Smooth muscle cell of the brain vasculature (primary cell): Measurements from ENCODE around the gene ZNF132.
A peak's percentile ranks its signal among the peaks of the same experiment; 100 is the strongest.
"Not testable (repeated sequence)": the region's sequence is repeated elsewhere in the genome, so short reads cannot be mapped to it uniquely, and the experiment has no call there.

Experiments used
- DNase-seq: peaks from one replicate; pipeline ENCODE4 v3.0.0-alpha.2; 2012; ENCODE audit warnings: low read depth, low spot score

Gene ZNF132

DNA sequence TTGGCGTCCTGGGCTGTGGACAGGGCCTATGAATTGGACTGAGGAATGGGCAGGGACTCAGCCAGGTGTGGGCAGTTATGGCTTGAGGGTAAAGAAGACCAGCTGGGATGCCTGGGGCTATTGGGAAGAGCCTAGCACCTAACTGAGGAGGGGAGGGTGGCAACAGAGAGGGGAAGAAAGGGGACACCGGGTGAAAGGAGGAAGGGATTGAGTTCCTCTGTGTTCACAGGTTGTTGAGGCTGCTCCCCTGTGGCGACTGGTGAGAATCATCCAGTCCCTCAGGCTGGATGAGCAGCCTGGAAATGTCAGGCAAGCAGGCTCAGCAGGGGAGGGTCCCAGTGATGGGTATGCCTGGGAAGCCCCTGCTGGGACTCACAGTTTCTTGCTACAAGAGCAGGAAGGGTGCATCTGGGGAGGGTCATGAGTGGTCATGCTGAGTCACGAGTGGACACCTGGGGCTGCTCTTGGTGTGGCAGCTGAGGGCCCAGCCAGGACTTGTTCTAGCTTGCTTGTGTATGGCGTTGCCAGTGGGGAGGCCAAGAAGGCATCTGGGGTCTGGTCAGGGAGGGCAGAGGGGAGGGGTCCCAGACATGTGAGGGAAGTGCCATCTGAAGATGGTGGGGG lies 28.4 kb upstream of the ZNF132 start:
- DNase-seq, result no peak

DNA sequence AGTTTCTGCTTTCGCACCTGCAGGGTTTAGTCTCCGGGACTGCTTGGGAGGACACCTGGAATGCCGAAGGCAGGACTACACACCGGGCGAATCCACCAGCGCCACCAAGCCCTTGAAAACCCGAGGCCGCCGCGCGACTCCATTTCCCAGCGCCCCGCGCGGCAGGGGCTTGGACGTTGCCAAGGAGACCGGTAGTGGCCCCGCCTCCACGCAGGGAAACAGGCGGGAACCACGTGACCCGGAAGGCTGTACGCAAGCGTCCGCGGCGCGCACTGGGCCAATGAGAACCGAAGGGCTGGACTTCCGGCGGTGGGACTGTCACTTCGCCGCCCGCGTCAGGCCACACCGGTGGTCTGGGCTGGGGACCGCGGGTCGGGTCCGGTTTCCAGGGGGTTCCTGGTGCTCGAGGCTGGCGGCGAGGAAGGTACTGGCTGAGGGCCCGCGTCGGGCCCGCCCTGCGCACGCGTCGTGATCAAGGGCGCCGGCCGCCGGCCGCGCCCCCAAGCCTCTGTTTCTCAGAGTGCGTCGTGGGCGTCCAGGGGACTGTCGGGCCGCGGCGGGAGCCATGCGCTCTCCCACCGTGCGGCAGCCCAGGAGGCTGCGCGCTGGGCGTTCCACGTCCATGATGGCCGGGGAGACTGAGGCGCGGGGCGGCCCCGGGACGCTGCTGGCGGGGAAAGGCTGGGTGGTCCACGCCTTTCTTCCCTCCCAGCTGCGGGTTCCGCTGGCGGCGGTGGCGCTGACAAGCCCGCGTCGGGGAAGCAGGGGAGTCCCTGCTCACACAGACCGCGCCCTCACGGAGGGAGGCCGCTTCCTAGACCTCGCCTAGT lies 27.0 kb upstream of the ZNF132 start, which contains the start of gene ZNF324:
Gene ZNF324, plus strand, starts transcription at position 321 of the 830 bp plus-strand sequence. CDS start 2,106 bp downstream, outside the sequence.
- DNase-seq, result peak; percentile 89

DNA sequence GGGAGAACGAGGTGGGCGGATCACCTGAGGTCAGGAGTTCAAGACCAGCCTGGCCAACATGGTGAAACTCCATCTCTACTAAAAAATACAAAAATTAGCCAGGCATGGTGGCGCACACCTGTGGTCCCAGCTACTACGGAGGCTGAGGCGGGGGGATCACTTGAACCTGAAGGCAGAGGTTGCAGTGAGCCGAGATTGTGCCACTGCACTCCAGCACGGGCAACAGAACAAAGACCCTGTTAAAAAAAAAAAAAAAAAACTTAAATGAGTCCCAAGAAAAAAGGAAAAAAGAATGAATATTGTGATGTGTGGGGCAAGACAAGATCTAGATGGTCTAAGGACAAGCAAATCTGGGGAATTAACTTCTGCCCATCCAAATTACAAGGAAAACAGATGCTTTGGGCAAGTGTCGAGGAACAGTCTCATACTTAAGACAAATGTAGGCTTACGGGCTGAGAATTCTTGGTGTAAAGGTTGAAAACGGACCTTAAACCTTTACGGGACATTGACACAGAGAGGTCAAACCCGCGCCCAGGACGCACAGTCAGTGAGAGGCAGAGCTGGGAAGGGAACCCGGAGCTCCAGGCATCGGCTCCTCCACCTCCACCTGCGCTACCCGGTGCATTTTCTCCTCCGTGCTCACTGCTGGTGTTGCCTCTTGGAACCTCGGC lies 26.3 kb upstream of the ZNF132 start:
- no peak for DNase-seq

DNA sequence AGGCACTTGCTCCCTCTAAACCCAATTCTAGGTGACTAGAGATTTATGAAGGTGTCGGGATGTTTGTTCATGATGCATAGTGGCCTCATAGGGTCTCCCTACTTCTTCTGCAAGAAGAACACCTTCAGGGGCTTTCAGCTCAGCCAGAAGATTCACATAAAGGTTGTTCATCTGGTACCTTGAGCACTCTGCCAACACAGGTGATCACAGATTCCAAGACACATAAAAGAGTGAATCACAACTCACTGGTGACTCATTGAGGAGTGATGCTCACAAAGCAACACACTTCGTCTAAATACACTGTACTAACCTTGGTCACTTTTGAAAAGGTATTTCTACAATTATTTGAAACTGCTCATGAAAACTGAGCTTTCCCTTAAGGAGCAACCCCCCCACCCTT lies 20.1 kb upstream of the ZNF132 start:
- DNase-seq, result no peak

DNA sequence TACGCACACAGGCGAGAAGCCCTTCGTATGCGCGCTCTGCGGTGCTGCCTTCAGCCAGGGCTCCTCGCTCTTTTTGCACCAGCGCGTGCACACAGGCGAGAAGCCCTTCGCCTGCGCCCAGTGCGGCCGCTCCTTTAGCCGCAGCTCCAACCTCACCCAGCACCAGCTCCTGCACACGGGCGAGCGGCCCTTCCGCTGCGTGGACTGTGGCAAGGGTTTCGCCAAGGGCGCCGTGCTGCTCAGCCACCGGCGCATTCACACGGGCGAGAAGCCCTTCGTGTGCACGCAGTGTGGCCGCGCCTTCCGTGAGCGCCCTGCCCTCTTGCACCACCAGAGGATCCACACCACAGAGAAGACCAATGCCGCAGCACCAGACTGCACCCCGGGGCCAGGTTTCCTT lies 16.2 kb upstream of the ZNF132 start:
- DNase-seq, result no peak

DNA sequence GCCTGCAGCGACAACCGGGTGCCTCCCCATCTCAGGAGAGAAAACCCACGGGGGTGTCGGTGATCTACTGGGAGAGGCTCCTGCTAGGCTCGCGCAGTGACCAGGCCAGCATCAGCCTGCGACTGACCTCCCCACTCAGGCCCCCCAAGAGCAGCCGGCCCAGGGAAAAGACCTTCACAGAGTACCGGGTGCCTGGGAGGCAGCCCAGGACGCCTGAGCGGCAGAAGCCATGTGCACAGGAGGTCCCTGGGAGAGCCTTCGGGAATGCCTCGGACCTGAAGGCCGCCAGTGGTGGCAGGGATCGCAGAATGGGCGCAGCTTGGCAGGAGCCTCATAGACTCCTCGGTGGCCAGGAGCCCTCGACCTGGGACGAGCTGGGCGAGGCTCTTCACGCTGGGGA lies 15.4 kb upstream of the ZNF132 start:
- no peak for DNase-seq

DNA sequence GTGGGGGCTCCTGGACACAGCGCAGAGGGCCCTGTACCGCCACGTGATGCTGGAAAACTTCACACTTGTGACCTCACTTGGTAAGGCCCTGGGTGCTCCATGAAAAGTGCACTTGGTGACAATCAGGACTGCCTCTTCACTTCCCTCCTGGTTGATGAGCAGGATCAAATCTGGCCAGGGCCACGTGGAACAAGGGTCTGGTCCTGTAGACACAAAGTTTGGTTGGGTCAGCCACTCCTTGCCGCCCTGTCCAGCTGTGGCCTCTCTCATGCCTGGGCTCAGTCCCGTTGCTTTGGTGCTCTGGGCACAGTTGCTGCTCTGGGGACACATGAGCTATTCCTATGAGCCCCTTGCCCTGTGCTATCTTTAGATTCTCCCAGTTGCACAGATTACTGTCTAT lies 13.8 kb upstream of the ZNF132 start:
- DNase-seq, result no peak

DNA sequence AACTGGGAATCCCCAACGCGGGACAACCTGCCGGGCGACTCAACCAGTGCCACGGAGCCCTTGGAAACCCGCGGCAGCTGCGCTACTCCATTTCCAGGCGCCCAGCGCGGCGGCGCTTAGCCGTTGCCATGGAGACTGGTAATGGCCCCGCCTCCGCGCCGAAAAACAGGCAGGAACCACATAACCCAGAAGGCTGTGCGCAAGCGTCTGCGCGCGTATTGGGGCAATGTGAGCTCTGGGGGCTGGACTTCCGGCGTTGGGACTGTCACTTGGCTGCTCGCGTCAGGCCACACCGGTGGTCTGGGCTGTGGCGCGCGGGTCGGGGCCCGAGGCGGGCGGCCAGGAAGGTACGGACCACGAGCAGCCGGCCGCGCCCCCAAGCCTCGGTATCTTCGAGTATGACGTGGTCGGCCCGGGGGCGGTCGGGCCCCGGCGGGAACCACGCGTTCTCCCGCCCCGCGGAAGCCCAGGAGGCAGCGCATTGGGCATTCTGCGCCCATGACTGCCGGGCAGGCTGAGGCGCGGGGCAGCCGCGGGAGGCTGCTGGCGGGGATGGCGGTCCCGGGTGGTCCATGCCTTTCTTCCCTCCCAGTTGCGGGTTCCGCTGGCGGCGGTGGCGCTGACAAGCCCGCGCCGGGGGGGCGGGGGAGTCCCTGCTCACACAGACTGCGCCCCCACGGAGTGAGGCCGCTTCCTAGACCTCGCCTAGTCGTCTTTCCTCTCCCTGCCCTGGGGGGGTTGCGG lies 11.6 kb upstream of the ZNF132 start, which contains the start of gene ZNF324B:
Gene ZNF324B, plus strand, starts transcription at position 265 of the 744 bp plus-strand sequence. CDS start 2,080 bp downstream, outside the sequence.
- peak; percentile 83 for DNase-seq

DNA sequence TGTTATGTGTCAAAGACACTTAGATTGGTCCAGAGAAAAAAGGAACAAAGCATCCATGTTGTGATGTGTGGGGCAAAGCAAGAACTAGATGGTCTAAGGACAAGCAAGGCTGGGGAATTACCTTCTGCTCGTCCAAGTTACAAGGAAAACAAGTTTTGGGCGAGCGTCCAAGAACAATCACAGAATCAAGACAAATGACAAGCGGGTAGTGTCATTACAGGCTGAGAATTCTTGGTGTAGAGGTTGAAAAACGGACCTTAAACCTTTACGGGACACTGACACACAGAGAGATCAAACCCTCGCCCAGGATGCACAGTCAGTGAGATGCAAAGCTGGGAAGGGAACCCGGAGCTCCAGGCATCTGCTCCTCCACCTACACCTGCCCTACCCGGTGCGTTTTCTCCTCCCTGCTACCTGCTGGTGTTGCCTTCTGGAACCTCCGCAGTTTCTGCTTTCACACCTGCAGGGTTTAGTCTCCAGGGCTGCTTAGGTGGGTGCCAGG lies 11.0 kb upstream of the ZNF132 start:
- DNase-seq, result no peak

DNA sequence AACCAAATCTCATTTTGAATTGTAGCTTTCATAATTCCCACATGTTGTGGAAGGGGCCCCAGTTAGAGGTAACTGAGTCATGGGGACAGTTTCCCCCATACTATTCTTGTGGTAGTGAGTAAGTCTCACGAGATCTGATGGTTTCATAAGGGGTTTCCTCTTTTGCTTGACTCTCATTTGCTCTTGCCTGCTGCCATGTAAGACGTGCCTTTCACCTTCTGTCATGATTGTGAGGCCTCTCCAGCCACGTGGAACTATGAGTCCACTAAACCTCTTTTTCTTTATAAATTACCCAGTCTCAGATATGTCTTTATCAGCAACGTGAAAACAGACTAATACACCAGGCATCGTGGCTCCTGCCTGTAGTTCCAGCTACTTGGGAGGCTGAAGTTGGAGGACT lies 10.0 kb upstream of the ZNF132 start:
- DNase-seq, result not testable (repeated sequence)

DNA sequence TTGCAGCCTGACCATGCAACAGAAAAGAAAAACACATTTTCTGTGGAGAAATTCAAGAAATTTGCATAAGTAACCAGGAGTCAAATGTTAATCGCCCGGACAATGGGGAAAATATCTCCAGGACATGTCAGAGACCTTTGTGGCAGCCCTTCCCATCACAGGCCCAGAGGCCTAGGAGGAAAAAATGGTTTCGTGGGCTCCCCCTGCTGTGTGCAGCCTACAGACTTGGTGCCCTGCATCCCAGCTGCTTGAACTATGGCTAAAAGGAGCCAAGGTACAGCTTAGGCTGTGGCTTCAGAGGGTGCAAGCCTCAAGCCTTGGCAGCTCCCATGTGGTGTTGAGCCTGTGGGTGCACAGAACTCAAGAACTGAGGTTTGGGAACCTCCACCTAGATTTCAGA lies 8.9 kb upstream of the ZNF132 start:
- not testable (repeated sequence) for DNase-seq

DNA sequence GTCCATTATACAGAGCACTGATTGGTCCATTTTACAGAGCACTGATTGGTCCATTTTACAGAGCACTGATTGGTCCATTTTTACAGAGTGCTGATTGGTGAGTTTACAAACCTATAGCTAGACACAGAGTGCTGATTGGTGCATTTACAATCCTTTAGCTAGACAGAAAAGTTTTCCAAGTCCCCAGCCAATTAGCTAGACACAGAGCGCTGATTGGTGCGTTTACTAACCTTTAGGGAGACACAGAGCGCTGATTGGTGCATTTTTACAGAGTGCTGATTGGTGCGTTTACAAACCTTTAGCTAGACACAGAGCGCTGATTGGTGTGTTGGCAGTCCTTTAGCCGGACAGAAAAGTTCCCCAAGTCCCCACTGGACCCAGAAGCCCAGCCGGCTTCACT lies 3.0 kb upstream of the ZNF132 start:
- DNase-seq, result not testable (repeated sequence)

DNA sequence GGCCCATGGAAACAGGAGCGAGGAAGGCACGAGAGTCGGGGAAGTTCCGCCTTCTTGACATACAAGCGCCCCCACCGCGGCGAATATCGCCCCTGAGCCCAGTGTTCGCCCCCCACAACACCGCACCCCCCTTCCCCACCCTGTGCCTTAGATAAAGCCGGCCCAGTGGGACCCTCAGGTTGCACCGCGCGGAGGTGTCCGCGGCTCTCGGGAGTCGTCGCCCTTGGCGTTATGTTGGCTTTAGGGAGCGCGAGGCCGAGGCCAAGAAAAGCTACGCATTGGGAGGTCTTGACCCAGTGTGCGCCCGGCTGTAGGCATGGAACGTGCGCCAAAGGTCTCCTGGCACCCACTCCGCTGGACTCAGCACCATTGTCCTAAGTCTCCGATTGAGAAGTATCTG lies 603 bp upstream of the ZNF132 start:
- no peak for DNase-seq

DNA sequence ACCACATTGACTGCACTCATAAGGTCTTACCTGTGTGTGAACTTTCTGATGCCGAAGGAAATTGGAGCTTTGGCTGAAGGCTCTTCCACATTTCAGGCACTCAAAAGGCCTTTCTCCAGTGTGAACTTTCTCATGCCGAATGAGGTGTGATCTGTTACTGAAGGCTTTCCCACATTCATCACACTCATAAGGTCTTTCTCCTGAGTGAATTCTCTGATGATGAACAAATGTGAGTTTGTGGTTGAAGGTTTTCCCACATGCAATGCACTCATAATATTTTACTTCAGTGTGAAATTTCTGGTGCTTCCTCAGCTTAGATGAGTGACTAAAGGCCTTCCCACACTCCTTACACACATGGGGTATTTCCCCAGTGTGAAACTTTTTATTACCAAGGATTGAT lies 5.7 kb downstream of the ZNF132 start:
- no peak for DNase-seq

DNA sequence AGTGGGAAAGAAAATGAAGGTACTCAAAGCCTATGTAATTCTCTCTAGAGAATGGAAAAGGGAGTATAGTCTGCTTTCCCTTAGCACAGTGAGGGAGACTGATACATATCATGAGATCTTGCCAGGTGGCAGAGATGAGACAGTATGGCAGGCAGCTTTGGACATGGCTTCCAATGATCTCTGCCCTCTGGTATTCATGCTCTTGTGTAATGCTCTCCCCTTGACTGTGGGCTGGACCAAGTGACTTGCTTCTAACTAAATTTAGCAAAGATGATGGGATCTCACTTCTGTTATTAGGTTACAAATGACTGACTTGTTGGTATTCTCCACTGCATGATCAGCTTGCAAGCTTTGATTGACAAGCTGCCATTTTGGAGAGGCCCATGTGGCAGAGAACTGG lies 10.2 kb downstream of the ZNF132 start:
- no peak for DNase-seq

DNA sequence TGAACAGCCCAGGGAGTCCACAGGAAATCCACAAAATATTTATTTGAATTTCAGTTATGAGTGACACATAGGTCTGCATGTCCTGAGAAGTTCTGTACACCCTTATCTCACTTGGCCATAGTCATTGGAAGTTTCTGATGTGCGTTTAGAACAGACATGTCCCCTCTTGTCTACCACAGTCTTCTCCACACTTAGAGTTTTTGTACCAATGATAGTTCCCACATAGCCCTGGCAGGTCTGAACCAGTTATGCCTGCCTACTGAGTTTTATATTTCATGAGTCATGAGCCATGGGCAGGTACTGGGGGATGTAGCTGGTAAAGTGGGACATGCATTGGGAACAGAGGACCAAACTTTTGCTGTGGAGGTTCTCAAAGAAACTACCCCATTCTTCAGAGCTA lies 11.3 kb downstream of the ZNF132 start:
- DNase-seq, result no peak

DNA sequence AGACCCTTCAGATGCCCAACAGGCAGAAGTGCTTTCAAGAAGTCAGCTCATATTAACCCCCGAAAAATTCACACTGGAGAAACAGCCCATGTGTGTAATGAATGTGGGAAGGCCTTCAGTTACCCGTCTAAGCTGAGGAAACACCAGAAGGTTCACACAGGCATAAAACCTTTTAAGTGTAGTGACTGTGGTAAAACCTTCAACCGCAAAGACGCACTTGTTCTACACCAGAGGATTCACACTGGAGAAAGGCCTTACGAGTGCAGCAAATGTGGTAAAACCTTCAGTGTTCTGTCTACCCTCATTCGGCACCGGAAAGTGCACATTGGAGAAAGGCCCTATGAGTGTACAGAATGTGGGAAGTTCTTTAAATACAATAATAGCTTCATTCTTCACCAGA lies 22.9 kb downstream of the ZNF132 start:
- no peak for DNase-seq

DNA sequence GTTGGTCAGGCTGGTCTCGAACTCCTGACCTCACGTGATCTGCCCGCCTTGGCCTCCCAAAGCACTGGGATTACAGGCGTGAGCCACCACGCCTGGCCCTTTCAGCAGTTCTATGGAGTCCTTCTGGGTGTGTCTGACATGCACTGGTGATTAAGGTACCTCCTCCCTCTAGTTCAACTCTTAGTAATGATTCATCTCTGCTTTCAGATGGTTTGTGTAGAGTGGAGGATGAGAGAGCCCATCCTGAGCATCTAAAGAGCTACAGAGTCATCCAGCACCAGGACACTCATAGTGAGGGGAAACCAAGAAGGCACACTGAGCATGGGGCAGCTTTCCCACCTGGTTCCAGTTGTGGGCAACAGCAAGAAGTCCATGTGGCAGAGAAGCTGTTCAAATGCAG lies 23.3 kb downstream of the ZNF132 start:
- no peak for DNase-seq

DNA sequence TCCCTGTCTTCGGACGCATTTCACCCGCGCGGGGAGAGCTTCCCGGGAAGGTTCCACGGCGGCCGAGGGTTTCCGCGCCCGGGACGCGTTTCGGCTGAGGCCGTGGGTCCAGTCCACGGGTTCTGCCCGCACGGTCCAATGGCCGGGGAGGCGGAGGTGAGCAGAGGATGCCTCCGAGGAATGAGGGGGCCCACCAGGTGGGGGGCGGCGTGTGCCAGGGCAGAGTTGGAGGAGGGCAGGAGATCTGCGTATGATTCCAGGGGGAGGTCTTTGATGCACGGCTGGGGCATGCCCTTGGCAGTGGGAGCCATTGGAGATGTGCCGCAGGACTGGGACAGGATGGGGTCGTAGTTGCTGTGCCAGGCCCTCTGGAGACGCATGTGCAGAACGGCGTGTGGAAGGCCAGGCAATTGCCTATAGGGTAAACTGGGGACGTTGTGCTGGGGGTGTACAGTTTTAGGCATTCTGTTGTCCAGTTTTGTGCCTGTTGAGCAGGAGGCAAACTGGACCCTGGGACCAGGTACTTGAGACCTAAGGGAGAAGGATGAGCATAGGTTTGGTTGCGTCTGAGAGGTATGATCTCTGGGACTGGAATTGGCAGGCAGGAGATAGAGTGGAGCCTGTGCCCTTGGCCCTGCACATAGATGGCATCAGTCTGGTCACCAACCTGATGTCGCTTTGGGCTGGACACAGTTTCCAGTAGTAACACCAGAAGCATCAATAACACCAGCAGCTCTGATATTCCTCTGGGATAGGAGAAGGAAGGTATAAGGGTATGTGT lies 30.8 kb downstream of the ZNF132 start:
- no peak for DNase-seq

DNA sequence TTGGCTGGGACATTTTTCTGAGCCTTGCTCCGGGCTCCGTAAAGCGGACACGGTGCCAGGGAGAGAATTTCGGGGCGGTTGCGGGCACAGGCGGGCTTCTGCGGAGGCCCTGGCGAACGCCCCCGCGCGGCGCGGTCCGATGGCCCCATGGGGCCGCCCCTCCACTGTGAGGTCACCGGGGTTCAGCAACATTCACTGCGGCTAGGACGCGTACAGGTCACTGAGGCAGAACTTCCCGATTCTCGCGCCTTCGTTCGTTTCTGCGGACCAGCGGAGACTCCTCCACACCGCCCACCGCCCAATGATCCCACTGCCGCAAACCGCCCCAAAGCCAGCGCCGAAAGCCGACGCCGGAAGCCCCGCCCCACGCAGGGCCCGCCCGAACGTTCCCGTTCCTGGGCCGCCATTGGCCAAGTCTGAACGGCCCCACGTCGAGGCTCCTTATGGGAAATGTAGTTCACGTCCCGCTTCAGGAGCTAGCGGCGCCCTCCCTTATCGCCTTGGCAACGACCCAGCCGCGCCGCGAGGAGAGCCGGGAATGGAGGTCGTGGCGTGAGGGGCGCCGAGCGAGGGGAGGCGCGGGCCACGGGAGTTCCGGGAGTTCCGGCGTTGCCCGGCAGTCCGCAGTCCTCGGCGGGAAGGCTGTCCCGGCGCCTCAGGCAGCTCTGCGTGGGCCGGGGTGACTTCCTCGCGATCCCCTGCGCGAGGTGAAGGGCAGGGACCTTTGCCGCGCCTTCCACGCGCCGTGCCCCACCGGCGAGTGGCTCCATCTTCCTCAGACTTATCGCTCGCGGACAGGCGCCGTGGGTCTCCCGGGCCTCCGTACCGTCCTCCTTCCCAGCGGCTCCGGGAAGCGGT lies 31.6 kb downstream of the ZNF132 start, which contains the start of gene ZNF584:
Gene ZNF584, plus strand, starts transcription at position 498 of the 858 bp plus-strand sequence. CDS start 499 bp downstream, outside the sequence.
- peak; percentile 79 for DNase-seq
